Umbilical cord (tissue), 2 donors: ENCODE measurements around the gene BPIFA3. TPM values are rescaled to one million over a fixed set of nuclear protein-coding genes. Genes with fewer than 3 reads are reported as not detected.
"Not testable (repeated sequence)": the region's sequence is repeated elsewhere in the genome, so short reads cannot be mapped to it uniquely, and the experiment has no call there.

Experiments
- DNase-seq: peaks from one replicate; pipeline ENCODE4 v3.0.0-alpha.2; 2015; ENCODE audit warnings: low spot score
- total RNA-seq: library from RNA; depleted of rRNA; stranded (reverse); fragments of >200 nt; gene quantifications from one replicate; pipeline ENCODE4 v1.2.3, GENCODE V29; 2014; ENCODE audit warnings: low replicate concordance; ENCODE audit not compliant: insufficient read depth

The BPIFA3 gene
- total RNA-seq = not detected

DNA sequence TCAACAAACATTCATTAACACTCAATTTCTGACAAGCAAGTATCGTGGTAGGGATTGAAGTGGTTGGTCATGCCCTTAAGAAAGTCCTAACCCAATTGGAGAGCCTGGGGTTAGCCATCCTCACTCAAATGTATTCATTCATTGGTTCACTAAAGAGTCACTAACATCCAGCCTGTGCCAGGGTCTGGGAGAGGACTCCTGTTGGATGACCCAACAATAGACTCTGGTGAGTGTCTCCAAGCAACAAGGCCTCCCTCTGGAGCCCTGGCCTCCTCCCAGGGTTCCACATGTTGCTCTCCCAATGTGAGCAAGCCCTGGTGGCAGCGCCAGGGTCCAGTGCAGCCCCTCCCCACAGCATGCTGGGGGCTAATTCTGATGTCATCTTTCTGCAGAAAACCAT, at the start of gene BPIFA3:
BPIFA3 (plus strand) TSS at position 301 of the 400 bp plus-strand sequence. CDS start 185 bp downstream, outside the sequence.
- DNase-seq = no peak

DNA sequence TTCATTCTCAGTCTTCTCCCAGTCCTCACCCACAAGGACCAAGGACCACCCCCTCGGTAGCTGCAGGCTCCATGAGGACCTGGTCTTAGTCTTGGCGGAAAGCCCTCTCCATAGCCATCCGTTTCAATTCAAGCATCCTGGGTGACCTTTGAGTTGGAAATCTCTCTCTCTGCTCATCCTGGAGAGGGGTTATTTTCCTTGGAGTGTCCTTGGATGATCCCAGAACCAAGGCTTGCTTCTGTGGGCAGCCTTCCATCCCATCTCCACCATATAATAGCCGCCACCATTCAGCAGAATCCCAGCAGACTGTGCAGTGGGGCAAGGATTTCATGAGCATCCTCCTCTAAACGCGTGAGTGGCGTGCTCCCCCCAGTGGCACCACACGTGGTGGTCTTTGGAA, 49.3 kb upstream of the BPIFA3 start, which contains the start of gene BPIFA2:
BPIFA2 (plus strand) TSS at position 301 of the 400 bp plus-strand sequence. CDS start 987 bp downstream, outside the sequence.
- no peak for DNase-seq

DNA sequence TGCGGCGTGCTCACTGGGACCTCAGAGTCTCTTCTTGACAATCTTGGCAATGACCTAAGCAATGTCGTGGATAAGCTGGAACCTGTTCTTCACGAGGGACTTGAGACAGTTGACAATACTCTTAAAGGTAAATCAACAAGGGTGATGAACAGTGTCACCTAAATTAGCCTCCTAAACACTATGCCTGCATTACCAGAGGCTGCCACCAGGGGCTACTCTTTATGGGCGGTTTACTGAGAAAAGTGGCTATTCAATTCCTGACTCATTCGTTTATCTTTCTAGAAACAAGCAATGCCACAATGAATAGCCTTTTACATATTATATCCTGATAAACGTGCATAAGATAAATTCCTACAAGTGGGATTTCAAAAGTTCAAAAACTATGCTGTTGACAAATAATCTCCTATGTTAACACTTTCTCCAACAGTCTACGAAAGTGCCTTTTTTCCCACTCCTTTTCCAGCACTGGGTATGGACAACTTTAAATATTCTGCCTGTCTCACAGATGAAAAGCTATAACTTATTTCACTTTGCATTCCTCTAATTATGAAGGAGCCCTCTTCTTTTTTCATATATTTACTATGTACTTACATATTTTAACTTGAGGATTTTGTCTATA, 47.9 kb upstream of the BPIFA3 start:
- DNase-seq = no peak

DNA sequence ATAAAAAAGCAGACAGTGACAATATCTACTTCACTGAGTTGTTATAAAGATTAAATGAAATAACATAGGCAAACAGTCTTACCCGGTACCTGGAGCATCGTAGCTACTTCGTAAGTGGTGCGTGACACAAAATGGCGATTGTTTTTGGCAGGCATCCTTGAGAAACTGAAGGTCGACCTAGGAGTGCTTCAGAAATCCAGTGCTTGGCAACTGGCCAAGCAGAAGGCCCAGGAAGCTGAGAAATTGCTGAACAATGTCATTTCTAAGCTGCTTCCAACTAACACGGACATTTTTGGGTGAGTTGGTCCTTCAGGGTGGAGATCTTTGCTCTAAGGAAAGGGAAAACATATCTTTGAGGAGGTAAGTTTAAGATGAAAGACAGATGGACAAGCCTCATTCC, 44.4 kb upstream of the BPIFA3 start:
- no peak for DNase-seq

DNA sequence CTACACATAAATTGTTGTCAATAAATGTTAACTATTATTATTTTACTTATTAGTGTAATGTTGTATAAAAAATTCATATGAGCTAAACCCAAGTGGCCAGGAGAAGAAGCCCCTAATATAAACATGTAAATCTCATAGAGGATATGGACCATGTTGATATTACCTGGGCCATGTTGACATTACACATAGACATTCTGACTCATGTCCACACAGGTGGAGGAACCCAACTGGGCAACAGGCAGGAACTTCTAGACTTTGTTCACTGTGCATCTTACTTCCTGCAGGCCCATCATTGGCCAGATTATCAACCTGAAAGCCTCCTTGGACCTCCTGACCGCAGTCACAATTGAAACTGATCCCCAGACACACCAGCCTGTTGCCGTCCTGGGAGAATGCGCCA, 42.0 kb upstream of the BPIFA3 start:
- DNase-seq = no peak

DNA sequence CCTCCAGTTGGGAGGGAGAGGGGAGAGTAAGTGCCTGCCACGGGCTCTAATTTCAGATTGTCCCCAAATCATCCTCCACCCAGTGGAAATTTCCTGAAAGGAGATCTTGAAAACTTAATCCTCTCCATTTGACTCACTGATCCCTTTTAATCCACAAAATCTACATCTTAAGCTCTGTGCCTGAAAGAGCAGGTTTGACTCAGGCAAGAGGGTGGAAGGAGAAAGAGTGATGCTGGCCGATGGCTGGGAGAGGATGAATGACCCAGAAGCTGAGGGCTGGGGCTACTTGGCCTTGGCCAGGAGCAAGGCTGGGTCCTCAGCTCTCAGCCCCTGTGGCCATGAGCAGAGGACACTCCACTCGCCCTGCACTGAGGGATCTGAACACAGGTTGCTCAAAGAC, 41.1 kb upstream of the BPIFA3 start:
- no peak for DNase-seq

DNA sequence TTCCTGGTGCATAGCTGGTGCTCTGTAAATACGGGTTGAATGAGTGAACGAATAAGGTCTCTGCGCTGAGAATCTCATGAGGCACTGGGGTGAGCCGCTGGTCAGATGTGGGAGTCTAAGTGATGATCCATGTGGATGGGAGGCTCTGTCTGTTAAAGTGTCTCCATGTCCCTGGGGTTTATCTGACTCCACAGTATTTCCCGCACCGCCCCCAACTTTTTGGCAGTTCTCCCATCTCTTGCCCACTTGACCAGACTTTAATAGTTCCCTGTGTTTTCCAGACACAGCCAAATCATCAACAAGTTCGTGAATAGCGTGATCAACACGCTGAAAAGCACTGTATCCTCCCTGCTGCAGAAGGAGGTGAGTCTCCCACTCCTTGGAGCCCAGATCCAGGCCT, 39.3 kb upstream of the BPIFA3 start:
- no peak for DNase-seq

DNA sequence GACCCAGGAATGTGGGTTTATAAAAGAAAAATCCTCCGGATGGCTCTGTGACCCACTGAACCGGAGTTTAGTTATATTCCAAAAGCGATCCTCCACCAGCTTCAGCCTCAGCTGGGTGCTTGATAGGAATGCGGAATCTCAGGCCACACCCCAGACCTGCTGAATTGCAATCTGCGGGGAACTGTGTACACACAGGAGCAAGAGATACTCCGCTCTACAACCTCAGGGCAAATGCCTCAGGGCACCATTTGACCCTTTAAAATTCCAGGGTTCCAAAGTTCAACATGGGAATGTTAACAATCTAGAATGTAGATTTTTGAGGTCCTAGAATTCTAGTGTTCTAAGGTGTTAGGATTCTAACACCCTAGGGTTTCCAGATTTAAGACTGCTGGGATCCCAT, 38.4 kb upstream of the BPIFA3 start:
- no peak for DNase-seq

DNA sequence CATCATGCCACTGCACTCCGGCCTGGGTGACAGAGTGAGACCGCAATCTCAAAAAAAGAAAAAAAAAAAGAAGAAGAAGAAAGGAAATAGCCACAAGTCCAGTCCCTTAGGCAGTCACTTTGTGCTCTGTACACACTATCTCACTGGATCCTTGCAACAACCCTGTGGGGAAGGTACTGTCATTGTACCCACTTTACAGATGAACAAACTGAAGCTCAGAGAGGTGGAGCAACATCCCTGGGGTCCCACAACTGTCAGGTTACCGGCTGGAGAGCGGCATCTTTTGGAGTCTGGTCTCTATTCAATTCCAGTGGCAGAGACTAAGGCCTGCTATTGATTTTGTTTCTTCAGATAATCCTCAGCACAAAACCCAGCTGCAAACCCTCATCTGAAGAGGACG, 37.0 kb upstream of the BPIFA3 start:
- no peak for DNase-seq

DNA sequence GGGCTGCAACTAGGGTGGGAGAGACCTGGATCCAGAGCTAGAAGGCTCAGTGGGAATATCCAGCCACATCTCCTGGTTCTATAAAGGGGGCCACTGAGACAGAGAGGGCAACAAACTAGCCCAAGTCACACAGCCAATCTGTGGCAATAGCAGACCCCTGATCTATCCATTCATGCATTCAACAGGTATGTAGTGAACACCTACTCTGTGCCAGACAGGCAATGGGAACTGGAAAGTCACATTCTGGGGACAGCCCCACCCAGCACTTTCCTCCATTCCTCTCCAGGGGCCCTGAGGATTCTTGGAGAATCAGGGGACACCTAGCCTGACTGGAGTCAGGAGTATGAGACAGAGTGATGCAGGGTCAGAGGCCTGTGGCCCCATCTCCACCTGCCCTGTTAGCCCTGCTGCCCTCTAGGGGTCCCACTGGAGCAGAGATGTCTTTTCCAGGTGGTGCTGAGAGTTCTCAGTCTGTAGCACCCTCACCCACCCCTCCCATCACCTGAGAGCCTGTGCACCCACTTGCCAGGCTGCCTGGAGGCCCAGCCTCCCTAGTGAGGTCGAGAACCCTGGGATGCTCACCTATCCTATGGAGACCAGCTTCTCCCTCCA, 35.6 kb upstream of the BPIFA3 start:
- no peak for DNase-seq

DNA sequence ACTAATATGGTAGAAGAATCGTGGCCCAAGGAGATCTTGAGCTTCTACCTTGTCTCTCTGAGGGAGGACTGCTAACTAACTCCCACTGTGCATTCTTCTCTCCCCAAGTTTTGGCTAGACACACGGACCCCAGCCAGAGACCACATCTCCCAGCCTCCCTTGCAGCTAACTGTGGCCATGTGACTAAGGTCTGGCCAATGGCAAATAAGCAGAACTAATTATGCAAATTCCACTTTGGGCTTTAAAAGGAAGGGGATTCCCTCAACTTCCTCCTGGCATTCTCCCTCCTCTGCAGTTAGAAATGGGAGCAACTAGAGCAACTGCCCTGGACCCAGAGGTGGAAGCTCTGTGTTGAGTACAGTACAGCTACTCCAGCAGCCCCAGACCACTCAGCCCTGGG, 33.8 kb upstream of the BPIFA3 start:
- DNase-seq = no peak

DNA sequence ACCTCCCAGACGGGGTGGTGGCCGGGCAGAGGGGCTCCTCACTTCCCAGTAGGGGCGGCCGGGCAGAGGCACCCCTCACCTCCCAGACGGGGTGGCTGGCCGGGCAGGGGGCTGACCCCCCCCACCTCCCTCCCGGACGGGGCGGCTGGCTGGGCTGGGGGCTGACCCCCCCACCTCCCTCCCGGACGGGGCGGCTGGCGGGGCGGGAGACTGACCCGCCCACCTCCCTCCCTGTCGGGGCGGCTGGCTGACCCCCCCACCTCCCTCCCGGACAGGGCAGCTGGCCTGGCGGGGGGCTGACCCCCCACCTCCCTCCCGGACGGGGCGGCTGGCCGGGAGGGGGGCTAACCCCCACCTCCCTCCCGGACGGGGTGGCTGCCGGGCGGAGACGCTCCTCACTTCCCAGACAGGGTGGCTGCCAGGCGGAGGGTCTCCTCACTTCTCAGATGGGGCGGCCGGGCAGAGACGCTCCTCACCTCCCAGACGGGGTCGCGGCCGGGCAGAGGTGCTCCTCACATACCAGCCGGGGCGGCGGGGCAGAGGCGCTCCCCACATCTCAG, 32.0 kb upstream of the BPIFA3 start:
- not testable (repeated sequence) for DNase-seq

DNA sequence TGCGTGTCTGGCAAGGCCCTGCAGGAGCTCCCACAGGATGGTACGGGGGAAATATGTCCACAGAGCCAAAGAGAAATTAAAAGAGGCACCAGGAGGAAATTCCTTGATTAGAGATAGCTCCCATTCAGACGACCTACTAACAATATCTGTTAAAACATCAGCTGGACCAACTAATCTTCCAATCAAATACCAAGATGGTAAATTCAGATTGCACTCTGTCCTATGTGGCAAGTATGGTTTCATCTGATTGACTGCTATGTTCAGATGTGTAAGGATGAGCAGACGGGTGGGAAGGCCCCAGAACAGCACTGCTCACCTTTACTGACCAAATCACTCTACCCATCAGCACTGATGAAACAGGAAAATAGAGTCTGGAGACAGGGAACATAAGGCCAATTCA, 29.7 kb upstream of the BPIFA3 start:
- no peak for DNase-seq

DNA sequence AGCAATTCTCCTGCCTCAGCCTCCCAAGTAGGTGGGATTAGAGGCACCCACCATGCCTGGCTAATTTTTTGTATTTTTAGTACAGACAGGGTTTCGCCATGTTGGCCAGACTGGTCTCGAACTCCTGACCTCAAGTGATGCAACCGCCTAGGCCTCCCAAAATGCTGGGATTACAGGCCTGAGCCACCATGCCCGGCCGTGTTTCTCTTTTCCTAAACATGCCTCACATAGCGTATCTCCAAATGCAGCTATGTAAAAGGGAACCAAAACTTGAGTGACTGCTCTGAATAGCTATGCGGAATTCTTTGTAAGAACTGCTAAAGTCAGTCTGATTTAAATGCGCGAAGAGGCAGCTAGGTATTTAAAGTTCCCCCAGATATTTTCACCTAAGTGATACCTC, 28.7 kb upstream of the BPIFA3 start:
- no peak for DNase-seq

DNA sequence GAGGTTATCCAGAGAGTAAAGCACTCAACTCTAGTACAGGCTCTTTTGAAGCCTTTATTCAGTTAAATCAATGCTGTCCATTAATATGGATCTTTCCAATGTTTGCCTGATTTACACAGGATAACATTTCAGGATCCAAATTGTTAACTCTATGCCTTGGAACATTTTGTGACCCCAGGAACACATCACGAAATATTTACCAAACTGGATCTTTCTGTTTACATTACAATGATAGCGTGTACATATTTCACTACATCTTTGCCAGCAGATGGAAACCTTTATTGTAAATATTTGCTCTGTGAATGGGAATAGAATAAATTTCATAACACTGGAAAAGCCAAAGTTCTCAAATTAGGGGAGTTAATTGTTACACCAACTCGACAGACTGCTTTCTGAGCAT, 25.7 kb upstream of the BPIFA3 start:
- no peak for DNase-seq

DNA sequence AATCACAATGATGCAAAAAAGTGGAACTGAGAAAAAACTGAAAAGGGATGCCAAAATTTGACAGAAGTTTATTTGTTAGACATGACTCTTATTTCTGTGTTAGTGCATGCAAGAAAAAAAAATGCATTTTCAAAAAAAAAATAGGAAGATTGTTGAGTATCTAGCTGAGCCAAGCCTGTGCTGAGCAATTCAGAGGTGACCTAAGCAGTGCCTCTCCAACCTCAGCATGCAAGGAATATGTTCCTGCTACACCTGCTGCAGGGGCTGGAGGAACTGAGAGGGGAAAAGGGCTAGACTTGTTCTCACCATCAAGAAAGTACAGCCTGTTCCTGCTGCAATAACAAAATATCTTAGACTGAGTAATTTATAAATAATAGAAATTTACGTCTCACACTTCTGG, 25.2 kb upstream of the BPIFA3 start:
- no peak for DNase-seq

DNA sequence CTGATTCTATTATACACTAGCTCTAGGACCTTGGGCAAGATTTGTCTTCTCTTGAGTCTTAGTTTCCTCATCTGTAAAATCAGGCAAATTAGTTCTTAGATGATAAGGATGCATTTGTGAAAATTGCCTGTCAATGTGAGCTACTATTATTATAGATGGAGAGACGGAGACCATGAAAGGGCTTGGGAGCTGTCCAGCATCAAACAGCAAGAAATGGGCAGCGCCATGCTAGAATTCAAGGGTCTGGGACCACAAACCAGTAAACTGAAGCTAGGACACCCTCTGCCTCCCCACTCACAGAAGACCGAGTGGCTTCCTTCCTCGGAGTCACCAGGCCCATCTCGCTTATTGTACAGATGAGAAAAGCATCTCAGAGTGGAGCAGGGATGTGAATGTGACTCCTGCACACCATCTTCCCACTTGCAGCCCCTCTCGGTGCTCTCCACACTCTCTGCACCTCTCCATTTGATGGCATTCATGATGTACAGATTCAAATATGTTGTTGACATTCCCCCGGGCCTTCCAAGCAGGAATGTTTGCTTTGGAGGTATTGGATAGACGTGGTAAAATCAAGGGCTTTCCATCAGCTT, 24.1 kb upstream of the BPIFA3 start:
- no peak for DNase-seq

DNA sequence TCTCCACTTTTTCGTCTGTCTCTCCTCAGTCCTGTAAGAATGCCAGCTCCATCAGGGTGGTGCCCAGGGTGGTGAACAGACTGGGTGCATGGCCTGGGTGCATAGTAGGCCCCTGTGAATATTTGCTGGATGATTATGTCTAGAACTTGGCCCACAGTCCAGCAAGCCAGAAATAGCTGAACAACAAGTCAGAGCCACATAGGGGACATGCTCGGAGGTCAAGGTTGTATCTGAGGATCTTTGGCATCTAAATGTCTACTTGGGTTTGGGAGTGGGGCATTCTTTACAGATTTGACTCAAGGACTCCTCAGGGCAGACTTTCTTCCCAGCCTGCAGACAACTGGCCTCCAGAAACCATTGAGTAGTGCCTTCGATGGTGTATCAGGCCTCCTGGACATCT, 18.1 kb upstream of the BPIFA3 start:
- DNase-seq = no peak

DNA sequence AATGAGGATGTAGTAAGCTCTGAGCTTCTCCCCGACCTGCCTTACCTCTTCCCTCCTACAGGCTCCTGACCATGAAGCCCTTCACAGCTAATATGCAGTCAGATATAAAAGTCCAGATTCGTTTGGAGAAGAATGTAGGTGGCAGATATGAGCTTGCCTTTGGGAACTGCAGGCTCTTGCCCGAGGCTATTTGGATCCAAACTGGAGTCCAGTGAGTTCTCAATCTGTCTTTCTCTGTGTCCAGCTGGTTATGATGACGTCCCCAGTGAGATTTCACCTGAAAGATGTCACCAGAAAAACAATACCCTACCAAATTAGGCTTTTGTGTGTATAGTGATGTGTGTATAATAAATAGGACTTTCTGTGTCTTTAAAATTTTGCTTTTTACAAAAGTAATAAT, 14.7 kb upstream of the BPIFA3 start:
- DNase-seq = no peak

DNA sequence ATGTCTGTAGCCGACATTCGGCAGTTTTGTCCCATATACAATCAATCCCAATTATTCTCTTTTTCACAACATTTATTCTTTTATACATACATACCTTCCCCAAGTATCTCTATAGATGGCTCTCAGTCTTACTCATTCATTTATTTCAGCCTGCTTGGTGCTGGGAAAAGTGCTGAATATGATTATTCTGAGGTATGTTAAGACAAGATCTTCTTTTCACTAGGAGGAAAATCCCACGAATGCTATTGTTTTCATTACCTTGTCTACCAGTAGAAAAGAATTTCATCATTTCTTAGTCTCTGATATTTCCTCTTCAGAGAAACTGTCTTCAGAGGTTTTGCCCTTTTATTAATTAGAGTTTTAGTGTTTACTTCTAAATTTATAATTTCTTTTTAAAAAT, 13.7 kb upstream of the BPIFA3 start:
- DNase-seq = no peak

DNA sequence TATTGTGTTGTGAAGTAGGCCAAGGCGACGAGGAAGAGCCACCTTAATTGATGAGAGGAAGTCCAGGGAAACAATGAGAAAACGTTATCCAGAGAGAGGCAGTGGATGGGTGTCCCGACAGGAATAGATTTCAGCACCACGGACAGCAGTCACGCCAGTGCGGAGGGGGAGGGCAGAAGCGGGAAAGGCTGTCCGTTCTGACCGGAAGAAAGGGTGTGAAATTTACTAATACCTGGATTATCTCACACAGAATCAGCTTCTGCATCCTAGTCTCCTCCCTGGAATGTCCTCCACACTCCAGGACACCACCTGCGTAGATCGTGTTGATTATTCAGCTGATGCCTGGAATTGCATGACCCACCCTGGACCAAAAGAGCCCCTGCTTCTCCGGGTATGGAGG, 7.4 kb upstream of the BPIFA3 start:
- DNase-seq = peak; percentile 72

DNA sequence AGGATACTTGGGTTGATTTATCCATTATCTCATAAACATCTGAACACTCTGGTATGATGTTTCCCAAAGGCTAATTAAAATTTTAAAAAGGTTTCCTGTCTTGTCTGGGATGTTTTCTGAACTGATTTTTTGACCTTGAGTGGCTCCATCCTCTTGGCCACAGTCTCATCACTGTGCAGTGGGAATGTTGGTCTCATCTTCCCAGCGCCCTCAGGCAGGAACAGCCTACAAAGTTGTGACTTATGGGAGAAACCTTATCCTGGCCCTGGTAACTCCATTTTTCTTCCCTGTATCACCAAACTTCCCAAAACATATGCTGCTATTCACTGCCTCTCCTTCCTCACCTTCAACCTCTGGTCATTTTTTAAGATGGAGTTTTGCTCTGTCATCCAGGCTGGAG, 6.8 kb upstream of the BPIFA3 start:
- no peak for DNase-seq

DNA sequence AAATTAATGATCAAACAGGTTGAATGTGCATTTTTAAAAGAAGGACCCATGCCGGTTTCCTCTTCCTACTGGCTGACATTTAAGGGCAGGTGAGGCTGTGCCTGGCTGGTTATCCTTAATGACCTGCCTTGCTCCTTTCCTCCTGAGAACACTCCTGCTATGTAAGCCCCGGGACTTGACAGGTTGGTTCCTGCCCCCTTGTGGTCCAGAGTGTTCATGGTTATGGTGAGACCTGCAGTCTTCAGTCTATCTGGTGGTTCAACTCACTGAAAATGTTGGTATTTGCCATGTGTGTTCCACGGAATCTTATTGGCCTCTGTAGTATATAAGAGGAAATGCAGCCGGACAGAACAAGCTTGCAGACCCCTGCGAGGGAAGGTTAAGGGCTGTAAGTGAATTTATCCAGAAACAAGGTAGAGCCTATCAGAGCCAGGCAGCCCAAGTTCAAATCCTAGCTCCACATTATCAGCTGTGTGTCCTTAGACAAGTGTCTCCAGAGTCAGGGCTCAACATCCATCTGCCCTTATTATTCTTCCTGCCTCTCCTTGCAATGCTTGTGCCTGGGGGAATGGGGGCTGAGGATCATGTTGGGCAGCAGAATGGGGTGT, 5.2 kb upstream of the BPIFA3 start:
- DNase-seq = peak; percentile 27
